ENCODE results near the gene SLC23A2.

DNA sequence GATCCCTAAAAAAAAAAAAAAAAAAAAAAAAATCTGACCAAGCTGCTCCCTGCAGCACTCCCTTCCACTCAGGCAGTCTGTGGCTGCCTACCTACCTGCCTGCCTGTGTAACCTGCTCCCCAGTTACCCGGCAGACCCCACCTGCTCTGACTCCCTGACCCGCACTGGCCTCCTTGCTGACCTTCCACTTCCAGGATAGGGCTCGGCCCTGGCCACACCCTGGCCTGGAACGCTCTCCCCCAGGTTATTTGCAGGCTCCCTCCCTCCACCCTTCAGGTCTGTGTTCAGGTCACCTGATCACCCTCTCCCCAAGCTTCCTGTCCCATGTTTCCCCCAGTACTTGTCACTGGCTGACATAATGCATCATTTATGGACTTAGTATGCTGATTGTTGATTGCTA is 134.3 kb downstream of the SLC23A2 start:
- TF ChIP-seq, protein P1, sequence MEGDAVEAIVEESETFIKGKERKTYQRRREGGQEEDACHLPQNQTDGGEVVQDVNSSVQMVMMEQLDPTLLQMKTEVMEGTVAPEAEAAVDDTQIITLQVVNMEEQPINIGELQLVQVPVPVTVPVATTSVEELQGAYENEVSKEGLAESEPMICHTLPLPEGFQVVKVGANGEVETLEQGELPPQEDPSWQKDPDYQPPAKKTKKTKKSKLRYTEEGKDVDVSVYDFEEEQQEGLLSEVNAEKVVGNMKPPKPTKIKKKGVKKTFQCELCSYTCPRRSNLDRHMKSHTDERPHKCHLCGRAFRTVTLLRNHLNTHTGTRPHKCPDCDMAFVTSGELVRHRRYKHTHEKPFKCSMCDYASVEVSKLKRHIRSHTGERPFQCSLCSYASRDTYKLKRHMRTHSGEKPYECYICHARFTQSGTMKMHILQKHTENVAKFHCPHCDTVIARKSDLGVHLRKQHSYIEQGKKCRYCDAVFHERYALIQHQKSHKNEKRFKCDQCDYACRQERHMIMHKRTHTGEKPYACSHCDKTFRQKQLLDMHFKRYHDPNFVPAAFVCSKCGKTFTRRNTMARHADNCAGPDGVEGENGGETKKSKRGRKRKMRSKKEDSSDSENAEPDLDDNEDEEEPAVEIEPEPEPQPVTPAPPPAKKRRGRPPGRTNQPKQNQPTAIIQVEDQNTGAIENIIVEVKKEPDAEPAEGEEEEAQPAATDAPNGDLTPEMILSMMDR (IDR thresholded peaks at IDR 0.05), result no peak
- TF ChIP-seq SMC3 (IDR thresholded peaks at IDR 0.05; ENCODE audit: low read depth, low read length), result no peak
- TF ChIP-seq, protein P2, sequence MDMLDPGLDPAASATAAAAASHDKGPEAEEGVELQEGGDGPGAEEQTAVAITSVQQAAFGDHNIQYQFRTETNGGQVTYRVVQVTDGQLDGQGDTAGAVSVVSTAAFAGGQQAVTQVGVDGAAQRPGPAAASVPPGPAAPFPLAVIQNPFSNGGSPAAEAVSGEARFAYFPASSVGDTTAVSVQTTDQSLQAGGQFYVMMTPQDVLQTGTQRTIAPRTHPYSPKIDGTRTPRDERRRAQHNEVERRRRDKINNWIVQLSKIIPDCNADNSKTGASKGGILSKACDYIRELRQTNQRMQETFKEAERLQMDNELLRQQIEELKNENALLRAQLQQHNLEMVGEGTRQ (IDR thresholded peaks at IDR 0.05; ENCODE audit: borderline replicate concordance, low read depth, low read length), result no peak
- no peak for TF ChIP-seq TAF1 (IDR thresholded peaks at IDR 0.05; ENCODE audit: borderline replicate concordance, low read depth, low read length)
